Left lung (tissue), 10 donors: ENCODE measurements around the gene CDH4. TPM values are rescaled to one million over a fixed set of nuclear protein-coding genes. Genes with fewer than 3 reads are reported as not detected.
A peak's percentile ranks its signal among the peaks of the same experiment; 100 is the strongest.

Experiments
- ATAC-seq: fragments of 200-7000 bp; cut with Tn5 transposase; one replicate; pipeline ENCODE4 v1.9.1; 2020; ENCODE audit warnings: moderate library complexity
- DNase-seq, 4 donors: peaks; one replicate each; pipeline ENCODE4 v3.0.0-alpha.2; 2013 to 2020
- H3K27ac ChIP-seq, 2 donors: fragments of 200-600 bp; sonication (generic) in 1 of 2; one replicate each; pipeline versions ENCODE4 v1.5.0 to v1.8.0; 2020 to 2021
- H3K27me3 ChIP-seq, 2 donors: fragments of 200-600 bp; sonication (generic) in 1 of 2; one replicate each; pipeline versions ENCODE4 v1.5.0 to v1.8.0; 2020 to 2021
- H3K36me3 ChIP-seq, 2 donors: fragments of 200-600 bp; sonication (generic) in 1 of 2; one replicate each; pipeline versions ENCODE4 v1.5.0 to v1.8.0; 2020 to 2021
- H3K4me1 ChIP-seq, 2 donors: fragments of 200-600 bp; one replicate each; pipeline ENCODE4 v1.8.0; 2021
- H3K4me3 ChIP-seq, 2 donors: fragments of 200-600 bp; sonication (generic) in 1 of 2; one replicate each; pipeline versions ENCODE4 v1.5.0 to v1.8.0; 2020 to 2021; ENCODE audit warnings: mild to moderate bottlenecking in 1 of 2
- H3K9me3 ChIP-seq, 2 donors: fragments of 200-600 bp; sonication (generic) in 1 of 2; one replicate each; pipeline versions ENCODE4 v1.5.0 to v1.8.0; 2020 to 2021
- intact Hi-C, 2 donors: fragments of 100-400 bp; cut with DNase I; formaldehyde crosslinking; loops; one replicate each; pipeline versions ENCODE4 v1.11.2 to v1.14.2; 2022
- polyA plus RNA-seq, 6 donors: library from polyadenylated mRNA; unstranded; fragments of 120-200 nt; gene quantifications; one replicate each; pipeline ENCODE4 v1.2.1, GENCODE V29; 2013; ENCODE audit not compliant: insufficient read length in 6 of 6
- total RNA-seq, 2 donors: library from RNA; stranded (reverse); fragmentation: NEBNext Ultra II Directional; extraction: Animal tissue kit (Norgen Biotek cat#: 25700); gene quantifications; one replicate each; pipeline ENCODE4 v1.2.1, GENCODE V29; 2021
- TF ChIP-seq, protein P1 (sequence below), 2 donors: fragments of 200-600 bp; sonication (generic) in 1 of 2; IDR thresholded peaks; one replicate each; pipeline versions ENCODE4 v1.5.0 to v1.8.0; 2021; ENCODE audit warnings: antibody characterized with exemption in 2 of 2
- donor health status: DM: no; HTN: yes; CAD: no.
- donor health status: DM: no; HTN: no; CAD: no.

CDH4 gene
- total and polyA plus RNA-seq, 8 donors, result 0.24 to 10.8 (median 5.1) TPM

DNA sequence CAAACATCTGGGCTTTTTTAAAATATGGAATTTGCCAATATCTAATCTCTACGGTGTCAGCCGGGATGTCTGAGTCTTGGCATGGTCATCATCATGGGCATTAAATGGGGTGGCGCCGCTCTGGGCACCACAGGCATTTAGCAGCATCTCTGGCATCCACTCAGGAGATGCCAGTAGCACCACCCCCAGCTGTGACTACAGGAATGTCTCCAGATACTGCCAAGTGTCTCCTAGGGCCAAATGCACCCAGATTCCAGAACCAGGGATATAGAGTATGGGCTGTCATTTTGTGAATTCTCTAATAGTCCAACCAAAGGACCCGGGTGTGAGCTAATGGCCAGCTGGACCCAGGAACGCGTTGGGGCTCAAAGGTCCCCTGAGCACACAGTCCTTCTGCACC is 452.6 kb downstream of the CDH4 start:
- no peaks in the 10 kb centered on the region for H3K4me1 ChIP-seq
- DNase-seq, result no peak
- H3K27ac ChIP-seq, result no peak overlapping the region
- no peak for ATAC-seq
- H3K36me3 ChIP-seq, result no peaks in the 10 kb centered on the region
- peaks cover 0 to 25% of the 10 kb centered on the region in 2 donors for H3K27me3 ChIP-seq
- no peak overlapping the region for H3K4me3 ChIP-seq
- H3K9me3 ChIP-seq, result peaks cover 0 to 19% of the 10 kb centered on the region in 2 donors
- intact Hi-C loops, result no loop called here
- TF ChIP-seq, protein P1, sequence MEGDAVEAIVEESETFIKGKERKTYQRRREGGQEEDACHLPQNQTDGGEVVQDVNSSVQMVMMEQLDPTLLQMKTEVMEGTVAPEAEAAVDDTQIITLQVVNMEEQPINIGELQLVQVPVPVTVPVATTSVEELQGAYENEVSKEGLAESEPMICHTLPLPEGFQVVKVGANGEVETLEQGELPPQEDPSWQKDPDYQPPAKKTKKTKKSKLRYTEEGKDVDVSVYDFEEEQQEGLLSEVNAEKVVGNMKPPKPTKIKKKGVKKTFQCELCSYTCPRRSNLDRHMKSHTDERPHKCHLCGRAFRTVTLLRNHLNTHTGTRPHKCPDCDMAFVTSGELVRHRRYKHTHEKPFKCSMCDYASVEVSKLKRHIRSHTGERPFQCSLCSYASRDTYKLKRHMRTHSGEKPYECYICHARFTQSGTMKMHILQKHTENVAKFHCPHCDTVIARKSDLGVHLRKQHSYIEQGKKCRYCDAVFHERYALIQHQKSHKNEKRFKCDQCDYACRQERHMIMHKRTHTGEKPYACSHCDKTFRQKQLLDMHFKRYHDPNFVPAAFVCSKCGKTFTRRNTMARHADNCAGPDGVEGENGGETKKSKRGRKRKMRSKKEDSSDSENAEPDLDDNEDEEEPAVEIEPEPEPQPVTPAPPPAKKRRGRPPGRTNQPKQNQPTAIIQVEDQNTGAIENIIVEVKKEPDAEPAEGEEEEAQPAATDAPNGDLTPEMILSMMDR (IDR thresholded peaks at IDR 0.05), result no peak

DNA sequence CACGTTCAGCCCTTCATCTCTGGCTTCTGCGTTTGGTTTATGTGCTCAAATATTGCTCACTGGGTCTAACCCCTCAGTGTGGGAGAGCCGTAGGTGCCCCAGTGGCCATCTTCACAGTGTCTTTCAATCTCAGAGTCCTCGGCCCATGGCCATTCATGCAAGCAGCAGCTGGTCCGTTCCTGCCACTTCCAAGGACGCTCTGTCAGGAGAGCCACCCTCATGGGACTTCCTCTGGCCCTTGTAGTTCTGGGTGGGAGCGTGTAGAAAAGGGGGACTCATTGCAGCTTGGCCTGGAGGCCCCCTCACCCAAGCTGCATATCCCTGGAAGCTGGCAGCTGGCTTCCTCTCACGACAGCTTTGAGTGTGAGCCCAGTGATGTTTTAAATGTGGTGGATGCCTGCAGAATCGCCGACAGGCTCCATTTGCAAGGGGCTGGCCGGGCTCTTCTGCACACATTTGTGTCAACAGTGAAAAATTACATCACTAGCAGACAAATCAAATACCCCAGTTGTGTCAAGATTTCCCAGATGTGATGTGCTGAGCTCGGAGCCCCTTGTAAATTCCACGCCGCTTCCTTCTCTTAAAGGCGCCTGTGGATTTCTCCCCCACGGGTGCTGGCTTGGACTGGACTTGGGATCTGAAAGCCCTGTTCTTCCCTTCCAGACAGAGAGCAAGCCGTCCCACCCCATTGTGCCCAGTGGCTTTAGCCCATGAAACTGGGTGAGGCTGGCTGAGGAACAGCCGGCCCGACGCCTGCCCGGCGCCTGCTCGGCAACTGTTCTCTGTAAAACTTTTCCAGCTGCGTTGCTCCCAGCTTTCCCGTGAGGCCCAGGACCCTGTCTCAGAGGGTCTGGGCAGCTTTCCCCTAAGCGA is 453.6 kb downstream of the CDH4 start:
- TF ChIP-seq, protein P1 (IDR thresholded peaks at IDR 0.05), result no peak
- Histone ChIP-seq H3K36me3 (no peaks in the 10 kb centered on the region), H3K4me1 (no peaks in the 10 kb centered on the region), H3K27me3 (peaks cover 0 to 25% of the 10 kb centered on the region in 2 donors), H3K27ac (no peak overlapping the region), H3K4me3 (no peak overlapping the region), H3K9me3 (peaks cover 0 to 23% of the 10 kb centered on the region in 2 donors)
- ATAC-seq, result no peak
- peak in 1 of 4 donors; percentile 6 for DNase-seq
- intact Hi-C loops, result no loop called here

DNA sequence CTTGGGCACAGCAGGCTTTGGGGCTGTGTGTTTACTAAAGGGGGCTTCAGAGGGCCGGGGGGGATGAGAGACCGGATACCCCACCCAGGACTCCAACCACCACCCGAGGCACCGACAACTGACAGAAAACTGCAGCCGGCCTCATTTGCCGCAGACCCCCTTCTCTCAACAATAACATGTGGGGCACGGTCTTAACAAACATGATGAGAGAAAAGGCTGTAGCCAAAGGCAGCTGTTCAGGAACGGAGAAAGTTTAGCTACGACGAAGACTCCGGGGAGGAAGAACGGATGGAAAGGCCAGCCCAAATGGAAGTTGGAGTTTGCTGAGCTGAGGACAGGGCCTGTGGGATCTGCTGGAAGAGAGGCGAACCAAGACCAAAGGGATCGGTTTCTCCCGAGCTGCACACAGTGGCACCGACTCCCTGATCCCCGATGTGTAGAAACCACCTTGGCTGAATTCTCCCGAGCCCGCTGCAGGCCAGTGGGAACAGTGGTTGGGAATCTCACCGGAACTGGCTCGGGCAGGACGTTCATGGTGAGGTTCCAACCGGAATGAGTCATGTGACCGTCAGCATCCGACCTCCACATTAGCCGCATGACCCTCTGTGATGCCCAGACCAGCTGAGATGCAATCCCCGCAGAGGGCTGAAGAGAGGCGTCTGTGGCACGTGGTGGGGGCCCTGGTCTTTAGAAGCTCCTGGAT is 454.3 kb downstream of the CDH4 start:
- H3K4me3 ChIP-seq, result no peak overlapping the region
- peaks cover 0 to 18% of the 10 kb centered on the region in 2 donors for H3K9me3 ChIP-seq
- no peak overlapping the region for H3K27ac ChIP-seq
- intact Hi-C loops, result no loop called here
- DNase-seq (no peak), ATAC-seq (no peak)
- H3K36me3 ChIP-seq, result no peaks in the 10 kb centered on the region
- no peaks in the 10 kb centered on the region for H3K4me1 ChIP-seq
- peaks cover 0 to 25% of the 10 kb centered on the region in 2 donors for H3K27me3 ChIP-seq
- TF ChIP-seq, protein P1 (IDR thresholded peaks at IDR 0.05), result no peak

DNA sequence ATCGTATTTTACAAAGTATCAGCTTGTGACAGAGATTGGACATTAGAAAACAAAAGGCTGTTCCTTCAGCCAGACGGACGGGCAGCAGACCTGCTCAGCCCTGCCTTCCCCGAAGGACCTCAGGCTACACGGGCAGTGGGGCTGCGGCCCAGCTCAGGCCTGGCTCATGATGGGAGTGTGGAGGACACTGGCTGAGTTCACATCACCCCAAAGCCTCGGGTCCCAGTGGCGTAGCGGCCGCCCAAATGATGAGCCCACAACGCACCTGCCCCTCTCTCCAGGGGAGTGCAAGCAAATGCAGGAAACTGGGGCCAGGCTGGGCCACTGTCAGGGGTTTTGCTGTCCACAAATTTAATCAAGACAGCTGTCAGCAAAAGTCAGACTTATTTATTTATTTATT is 456.8 kb downstream of the CDH4 start:
- H3K27ac ChIP-seq, result no peak overlapping the region
- no peaks in the 10 kb centered on the region for H3K4me1 ChIP-seq
- H3K27me3 ChIP-seq, result peaks cover 0 to 28% of the 10 kb centered on the region in 2 donors
- no peaks in the 10 kb centered on the region for H3K36me3 ChIP-seq
- intact Hi-C loops, result no loop called here
- TF ChIP-seq, protein P1 (IDR thresholded peaks at IDR 0.05), result no peak
- no peak overlapping the region for H3K4me3 ChIP-seq
- no peak for ATAC-seq
- H3K9me3 ChIP-seq, result peaks cover 0 to 16% of the 10 kb centered on the region in 2 donors
- DNase-seq, result peak in 1 of 4 donors; percentile 68

DNA sequence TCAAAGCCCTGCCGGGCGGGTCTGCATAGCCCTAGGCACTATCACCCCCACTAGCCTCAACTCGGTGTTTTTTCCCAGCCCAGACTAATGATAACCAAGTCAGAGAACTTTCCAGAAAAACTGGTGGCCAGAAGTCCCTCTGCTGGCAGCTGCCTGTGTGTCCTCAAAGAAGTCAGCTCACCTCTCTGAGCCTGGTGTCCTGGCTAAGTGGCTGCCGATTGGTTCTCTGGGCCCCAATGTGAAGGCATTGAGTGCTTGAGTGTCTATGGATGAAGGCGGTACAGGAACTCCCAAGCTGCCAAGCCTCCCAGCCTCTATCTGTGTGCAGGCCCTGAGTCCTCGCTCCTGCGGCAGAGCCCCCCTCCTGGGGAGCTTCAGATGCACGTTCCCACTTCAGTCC is 458.0 kb downstream of the CDH4 start:
- DNase-seq (no peak), ATAC-seq (no peak)
- peaks cover 0 to 17% of the 10 kb centered on the region in 2 donors for H3K27me3 ChIP-seq
- TF ChIP-seq, protein P1 (IDR thresholded peaks at IDR 0.05), result no peak
- no peak overlapping the region for H3K27ac ChIP-seq
- H3K4me3 ChIP-seq, result no peak overlapping the region
- H3K4me1 ChIP-seq, result no peaks in the 10 kb centered on the region
- no peaks in the 10 kb centered on the region for H3K36me3 ChIP-seq
- H3K9me3 ChIP-seq, result peaks cover 0 to 14% of the 10 kb centered on the region in 2 donors
- intact Hi-C loops, result no loop called here
